Kidney (tissue), 14 donors: Measurements from ENCODE around the gene IGSF22. TPM values are rescaled to one million over a fixed set of nuclear protein-coding genes. Genes with fewer than 3 reads are reported as not detected.
A peak's percentile ranks its signal among the peaks of the same experiment; 100 is the strongest.

Experiments
- DNase-seq, 5 donors: peaks; one replicate each; pipeline ENCODE4 v3.0.0-alpha.2; 2013 to 2020
- FAIRE-seq: peaks from 2 replicates; lab custom pipeline; 2012; peaks lifted over from hg19 to GRCh38; lab: Jason Lieb, UNC
- H3K27ac ChIP-seq, 2 donors: one replicate each; pipeline ENCODE4 v1.7.0; 2013; ENCODE audit warnings: low read depth in 2 of 2, low read length in 2 of 2, inconsistent platforms in 1 of 2
- H3K27me3 ChIP-seq: one replicate; pipeline ENCODE4 v1.7.1; 2013; ENCODE audit warnings: low read length, inconsistent platforms; ENCODE audit not compliant: control insufficient read depth, insufficient read depth
- H3K36me3 ChIP-seq, 3 donors: one replicate each; pipeline versions ENCODE4 v1.7.0 to v1.7.1; 2013; ENCODE audit warnings: low read length in 3 of 3, control low read depth in 1 of 3, inconsistent platforms in 1 of 3; ENCODE audit not compliant: insufficient read depth in 3 of 3, control insufficient read depth in 2 of 3
- H3K4me1 ChIP-seq, 3 donors: one replicate each; pipeline versions ENCODE4 v1.7.0 to v1.7.1; 2013; ENCODE audit warnings: low read length in 3 of 3, inconsistent platforms in 1 of 3, low read depth in 1 of 3; ENCODE audit not compliant: control insufficient read depth in 2 of 3, insufficient read depth in 2 of 3
- H3K4me3 ChIP-seq, 3 donors: one replicate each; pipeline versions ENCODE4 v1.7.0 to v1.8.1; 2013; ENCODE audit warnings: low read length in 3 of 3, control low read depth in 1 of 3, inconsistent platforms in 1 of 3
- H3K9ac ChIP-seq, 3 donors: one replicate each; pipeline versions ENCODE4 v1.7.0 to v1.7.1; 2013; ENCODE audit warnings: low read length in 3 of 3, control low read depth in 1 of 3, inconsistent platforms in 1 of 3
- H3K9me3 ChIP-seq, 3 donors: one replicate each; pipeline versions ENCODE4 v1.7.0 to v1.7.1; 2013; ENCODE audit warnings: low read length in 3 of 3, control low read depth in 1 of 3, inconsistent platforms in 1 of 3; ENCODE audit not compliant: control insufficient read depth in 2 of 3, insufficient read depth in 1 of 3
- CTCF ChIP-seq: IDR thresholded peaks from 3 replicates; pipeline ENCODE4 v1.5.1; 2012; ENCODE audit warnings: mild to moderate bottlenecking, moderate library complexity, borderline replicate concordance; ENCODE audit not compliant: insufficient read depth; ENCODE audit errors: extremely low read depth
- intact Hi-C: fragments of 100-400 bp; cut with DNase I; formaldehyde crosslinking; loops from one replicate; pipeline ENCODE4 v1.11.1; 2022
- polyA plus RNA-seq: library from polyadenylated mRNA; stranded (reverse); fragments of 350-450 nt; fragmentation: Illumina TruSeq; extraction: RNeasy Lipid Tissue Mini Kit (QIAGEN cat#74804); gene quantifications from one replicate; pipeline ENCODE4 v1.2.3, GENCODE V29; 2014; ENCODE audit warnings: low read depth, low replicate concordance; ENCODE audit not compliant: insufficient read depth
- total RNA-seq: library from RNA; stranded (reverse); fragmentation: NEBNext Ultra II Directional; extraction: Animal tissue kit (Norgen Biotek cat#: 25700); gene quantifications from one replicate; pipeline ENCODE4 v1.2.1, GENCODE V29; 2021
- donor health status: control.
- donor health status: control.
- donor health status: control.
- donor health status: control.
- donor health status: control.
- donor health status: DM: yes; HTN: yes; CAD: no.
- donor health status: Normal renal cell carcinoma (clear cell type).

IGSF22 gene
- total and polyA plus RNA-seq, 2 donors from 2014 or later, result 2.5 to 2.8 TPM

DNA sequence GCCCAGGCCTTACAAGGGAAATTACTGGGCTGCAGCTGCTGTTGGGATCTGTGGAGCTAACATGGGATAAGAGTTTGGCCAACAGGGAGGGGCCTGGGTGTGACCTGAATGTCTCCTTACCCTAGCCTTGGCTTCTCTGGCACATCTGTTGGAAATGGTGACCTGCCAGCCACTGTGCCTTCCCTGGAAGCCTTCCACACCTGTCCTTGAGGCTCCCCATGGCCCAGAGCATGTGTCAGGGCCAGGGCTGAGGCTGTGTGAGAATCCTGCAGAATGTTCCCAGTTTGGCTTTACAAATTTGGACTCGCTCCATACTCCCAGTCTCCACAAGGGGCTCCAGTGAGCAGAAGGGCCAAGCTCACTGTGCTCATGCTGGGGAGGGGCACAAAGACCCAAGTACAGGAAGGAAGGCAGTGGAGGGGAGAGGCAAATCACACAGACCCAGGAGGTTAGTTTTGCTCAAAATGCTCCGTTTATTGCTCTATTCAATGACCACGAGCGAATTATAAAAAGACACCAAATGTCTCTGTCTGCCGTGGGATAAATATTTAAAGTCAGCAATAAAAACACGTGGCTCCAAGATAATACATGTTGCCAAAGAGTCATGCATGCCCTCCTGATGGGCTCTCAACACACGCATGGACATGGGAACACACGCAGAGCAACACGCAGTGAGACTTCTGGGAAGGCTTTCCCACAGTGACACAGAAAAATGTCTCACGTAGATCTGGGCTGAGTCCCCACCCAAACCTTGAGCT is 1.7 kb upstream of the IGSF22 start:
- H3K27me3 ChIP-seq, result no peaks in the 10 kb centered on the region
- DNase-seq, result peak in 4 of 5 donors; percentile 50 to 78 (median 58)
- H3K9ac ChIP-seq, result no peak overlapping the region
- H3K4me1 ChIP-seq, result no peaks in the 10 kb centered on the region
- peak; percentile 71 for TF ChIP-seq CTCF
- H3K4me3 ChIP-seq, result no peak overlapping the region
- H3K27ac ChIP-seq, result no peak overlapping the region
- no peaks in the 10 kb centered on the region for H3K9me3 ChIP-seq
- no peaks in the 10 kb centered on the region for H3K36me3 ChIP-seq
- no peak for FAIRE-seq
- intact Hi-C loops, result no loop called here

- no peaks in the 10 kb centered on the region for H3K36me3 ChIP-seq
These were observed 2.0 kb downstream of the IGSF22 start for GRCh38 chr11:18723991-18724390.

DNA sequence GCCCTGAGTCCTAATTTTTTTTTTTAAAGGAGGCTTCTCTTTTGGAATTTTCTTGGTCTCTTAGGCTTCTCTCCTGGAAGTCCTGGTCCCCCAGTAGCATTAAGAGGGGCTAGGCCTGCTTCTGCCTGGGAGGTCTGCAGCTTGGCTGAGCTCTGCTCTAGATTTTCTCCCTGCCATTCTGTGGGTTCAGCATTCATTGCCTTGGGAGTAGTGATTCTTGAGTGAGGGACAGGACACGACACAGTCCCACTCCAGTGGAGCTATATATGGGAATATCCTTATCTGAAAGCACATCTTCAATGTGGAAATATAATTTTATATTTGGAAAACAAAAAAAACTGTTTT is 3.7 kb downstream of the IGSF22 start:
- DNase-seq (no peak), FAIRE-seq (no peak)
- no peaks in the 10 kb centered on the region for H3K27me3 ChIP-seq
- no peak for TF ChIP-seq CTCF
- no peaks in the 10 kb centered on the region for H3K9me3 ChIP-seq
- intact Hi-C loops, result no loop called here
- no peak overlapping the region for H3K27ac ChIP-seq
- peaks cover 0 to 13% (median 0%) of the 10 kb centered on the region in 3 donors for H3K4me1 ChIP-seq
- no peaks in the 10 kb centered on the region for H3K36me3 ChIP-seq
- no peak overlapping the region for H3K9ac ChIP-seq
- H3K4me3 ChIP-seq, result peak overlapping the region in 2 of 3 donors; percentile 63 to 79

More at GRCh38 chr11:18723991-18724390, 2.0 kb downstream of the IGSF22 start:
- H3K9me3 ChIP-seq, result no peaks in the 10 kb centered on the region
- peaks cover 0 to 13% (median 0%) of the 10 kb centered on the region in 3 donors for H3K4me1 ChIP-seq
- H3K4me3 ChIP-seq, result no peak overlapping the region
- H3K27me3 ChIP-seq, result no peaks in the 10 kb centered on the region
- H3K9ac ChIP-seq, result no peak overlapping the region
- no peak for TF ChIP-seq CTCF
- DNase-seq (peak in 3 of 5 donors; percentile 20 to 27 (median 21)), FAIRE-seq (no peak)
- intact Hi-C loops, result no loop called here
- H3K27ac ChIP-seq, result no peak overlapping the region
